Stomach smooth muscle (tissue), 2 donors: Measurements from ENCODE around the gene NDUFAF8.
"Not testable (repeated sequence)": the region's sequence is repeated elsewhere in the genome, so short reads cannot be mapped to it uniquely, and the experiment has no call there.

ENCODE experiments used
- H3K27ac ChIP-seq: one replicate; pipeline ENCODE4 v1.7.0; 2013; ENCODE audit warnings: mild to moderate bottlenecking, low read length, inconsistent platforms
- H3K27me3 ChIP-seq, 2 donors: one replicate each; pipeline ENCODE4 v1.7.0; 2013; ENCODE audit warnings: low read length in 2 of 2; ENCODE audit not compliant: insufficient read depth in 2 of 2, control insufficient read depth in 1 of 2
- H3K36me3 ChIP-seq, 2 donors: one replicate each; pipeline ENCODE4 v1.7.0; 2013; ENCODE audit warnings: low read length in 2 of 2; ENCODE audit not compliant: control insufficient read depth in 2 of 2, insufficient read depth in 2 of 2
- H3K4me1 ChIP-seq: one replicate; pipeline ENCODE4 v1.7.0; 2013; ENCODE audit warnings: low read length; ENCODE audit not compliant: control insufficient read depth, insufficient read depth
- H3K4me3 ChIP-seq, 2 donors: one replicate each; pipeline ENCODE4 v1.7.0; 2013; ENCODE audit warnings: low read length in 2 of 2
- H3K9ac ChIP-seq, 2 donors: one replicate each; pipeline ENCODE4 v1.7.0; 2013; ENCODE audit warnings: low read length in 2 of 2, mild to moderate bottlenecking in 1 of 2
- H3K9me3 ChIP-seq, 2 donors: one replicate each; pipeline ENCODE4 v1.7.0; 2013; ENCODE audit warnings: low read length in 2 of 2; ENCODE audit not compliant: control insufficient read depth in 2 of 2
- donor health status: healthy.
- donor health status: Pancreatic carcinoma.

The NDUFAF8 gene

DNA sequence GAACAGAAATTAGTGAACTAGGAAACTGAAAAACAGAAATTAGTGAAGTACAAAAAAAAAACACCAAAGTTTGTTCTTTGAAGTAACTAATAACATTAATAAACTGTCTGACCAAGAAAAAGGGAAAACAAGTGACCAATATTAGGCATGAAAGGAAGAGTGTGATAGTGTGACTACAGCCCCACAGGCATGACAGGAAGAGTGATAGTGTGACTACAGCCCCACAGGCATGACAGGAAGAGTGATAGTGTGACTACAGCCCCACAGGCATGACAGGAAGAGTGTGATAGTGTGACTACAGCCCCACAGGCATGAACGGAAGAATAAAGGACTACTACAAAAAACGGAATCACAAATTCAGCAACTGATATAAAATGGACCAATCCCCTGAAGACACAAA lies 11.5 kb upstream of the NDUFAF8 start:
- not testable (repeated sequence) for H3K27me3 ChIP-seq, H3K9ac ChIP-seq, H3K4me3 ChIP-seq, H3K4me1 ChIP-seq, H3K9me3 ChIP-seq, H3K27ac ChIP-seq
- peaks cover 4 to 17% of the 10 kb centered on the region in 2 donors for H3K36me3 ChIP-seq

DNA sequence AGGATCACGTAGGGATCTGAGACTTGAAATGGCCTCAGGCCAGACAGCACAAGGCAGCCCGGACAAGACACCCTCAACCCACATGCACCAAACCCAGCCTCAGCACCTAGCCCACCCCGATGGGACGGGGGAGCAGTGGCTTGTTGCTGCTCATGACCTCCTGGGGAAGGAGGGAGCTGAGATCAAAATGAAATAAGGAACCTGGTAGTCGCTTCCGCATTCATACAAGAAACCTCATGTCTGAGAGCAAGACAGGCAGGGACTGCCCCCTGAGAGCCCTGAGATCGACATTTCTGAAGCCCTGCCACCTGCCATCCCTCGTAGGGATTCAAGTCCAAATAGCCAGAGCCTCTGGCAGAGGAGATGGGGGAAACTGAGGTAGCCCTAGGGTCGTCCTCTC lies 10.7 kb upstream of the NDUFAF8 start:
- H3K4me3 ChIP-seq: no peak overlapping the region
- no peaks in the 10 kb centered on the region for H3K9me3 ChIP-seq
- H3K36me3 ChIP-seq: peaks cover 4 to 17% of the 10 kb centered on the region in 2 donors
- peaks cover 4% of the 10 kb centered on the region for H3K4me1 ChIP-seq
- H3K9ac ChIP-seq: no peak overlapping the region
- H3K27ac ChIP-seq: no peak overlapping the region
- no peaks in the 10 kb centered on the region for H3K27me3 ChIP-seq

- peaks cover 4 to 17% of the 10 kb centered on the region in 2 donors for H3K36me3 ChIP-seq
- no peaks in the 10 kb centered on the region for H3K4me1 ChIP-seq
- no peak overlapping the region for H3K9ac ChIP-seq
- no peak overlapping the region for H3K4me3 ChIP-seq
- no peaks in the 10 kb centered on the region for H3K9me3 ChIP-seq
- no peak overlapping the region for H3K27ac ChIP-seq
- no peaks in the 10 kb centered on the region for H3K27me3 ChIP-seq
Measured at GRCh38 chr17:81228834-81229665, 10.1 kb upstream of the NDUFAF8 start.

DNA sequence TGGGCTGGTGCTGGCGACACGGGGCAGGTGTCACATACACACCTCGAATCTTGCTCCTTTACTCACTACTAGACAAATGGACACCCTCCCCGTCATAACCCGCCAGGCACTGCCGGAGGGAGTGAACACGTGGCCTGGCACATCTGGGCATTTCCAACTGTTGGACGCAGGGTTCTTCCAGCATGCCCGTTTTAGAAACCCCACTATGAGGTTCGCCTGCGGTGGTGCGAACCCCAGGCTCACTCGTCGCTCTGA lies 9.5 kb upstream of the NDUFAF8 start:
- no peak overlapping the region for H3K9ac ChIP-seq
- H3K4me3 ChIP-seq: no peak overlapping the region

DNA sequence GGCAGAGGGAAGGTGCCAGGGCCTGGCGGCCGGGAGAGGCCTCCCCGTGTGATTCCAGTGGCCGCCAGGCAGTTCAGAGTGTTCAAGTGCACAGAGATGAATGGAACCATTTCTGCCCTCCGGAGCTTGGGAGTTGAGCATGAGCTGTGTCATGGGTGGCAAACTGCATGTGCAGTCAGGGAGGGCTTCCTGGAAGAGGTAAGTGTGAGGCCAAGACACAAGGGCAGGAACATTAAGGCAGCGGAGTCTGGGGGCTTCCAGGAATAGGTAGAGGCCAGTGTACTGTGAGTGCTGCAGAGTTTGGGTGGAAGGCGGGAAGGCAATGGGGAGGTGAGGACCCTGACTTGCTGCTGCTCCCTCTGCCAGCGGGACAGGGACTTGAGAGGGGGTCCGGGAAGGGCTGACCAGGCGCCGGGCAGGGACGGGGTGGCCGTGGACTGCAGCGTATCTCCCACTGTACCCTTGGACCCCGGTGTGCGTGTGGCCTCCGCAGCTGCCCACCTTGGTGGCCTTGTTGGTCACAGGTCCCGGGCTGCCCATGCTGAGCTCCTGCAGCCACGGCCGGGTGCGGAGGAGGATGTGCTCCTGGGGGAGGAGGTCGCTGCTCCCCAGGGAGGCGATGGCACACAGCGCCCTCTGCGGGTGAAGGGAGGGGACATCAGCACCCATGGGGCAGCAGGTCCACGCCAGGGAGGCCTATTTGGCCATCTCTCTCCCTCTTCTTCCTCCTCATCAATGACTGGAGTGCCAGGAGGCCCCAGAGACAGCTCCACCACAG lies 8.9 kb upstream of the NDUFAF8 start:
- Histone ChIP-seq H3K4me1 (no peaks in the 10 kb centered on the region), H3K27me3 (no peaks in the 10 kb centered on the region), H3K27ac (no peak overlapping the region), H3K9ac (no peak overlapping the region), H3K4me3 (no peak overlapping the region), H3K9me3 (no peaks in the 10 kb centered on the region), H3K36me3 (peaks cover 4 to 17% of the 10 kb centered on the region in 2 donors)

More for the DNA sequence above, 9.5 kb upstream of the NDUFAF8 start:
- no peaks in the 10 kb centered on the region for H3K27me3 ChIP-seq
- H3K4me1 ChIP-seq: no peaks in the 10 kb centered on the region
- no peaks in the 10 kb centered on the region for H3K9me3 ChIP-seq
- H3K27ac ChIP-seq: no peak overlapping the region
- H3K36me3 ChIP-seq: peaks cover 4 to 17% of the 10 kb centered on the region in 2 donors

DNA sequence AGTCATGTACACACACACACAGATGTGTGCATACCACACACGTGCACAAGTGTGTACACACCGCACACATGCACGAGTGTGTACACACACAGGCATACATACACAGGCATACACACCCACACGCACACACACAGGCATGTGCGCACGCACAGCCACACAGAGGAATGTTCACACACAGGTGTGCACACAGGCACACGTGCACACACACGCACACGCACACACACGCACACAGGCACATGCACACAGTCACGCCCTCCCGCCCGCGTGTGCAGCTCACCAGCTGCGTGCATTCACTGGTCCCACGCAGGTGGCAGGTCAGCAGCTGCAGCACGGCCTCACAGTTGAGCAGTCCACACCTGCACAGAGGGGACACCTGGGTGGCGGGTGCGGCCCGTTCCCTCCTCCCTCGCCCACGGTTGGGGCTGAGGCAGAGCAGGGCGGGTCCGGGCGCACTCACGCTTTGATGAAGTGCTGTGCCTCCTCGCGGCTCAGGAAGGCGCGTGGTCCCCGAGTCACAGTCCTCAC lies 7.9 kb upstream of the NDUFAF8 start:
- Histone ChIP-seq H3K27ac (no peak overlapping the region), H3K9ac (no peak overlapping the region), H3K27me3 (no peaks in the 10 kb centered on the region), H3K36me3 (peaks cover 4 to 17% of the 10 kb centered on the region in 2 donors), H3K9me3 (no peaks in the 10 kb centered on the region), H3K4me1 (peaks cover 5% of the 10 kb centered on the region), H3K4me3 (no peak overlapping the region)

DNA sequence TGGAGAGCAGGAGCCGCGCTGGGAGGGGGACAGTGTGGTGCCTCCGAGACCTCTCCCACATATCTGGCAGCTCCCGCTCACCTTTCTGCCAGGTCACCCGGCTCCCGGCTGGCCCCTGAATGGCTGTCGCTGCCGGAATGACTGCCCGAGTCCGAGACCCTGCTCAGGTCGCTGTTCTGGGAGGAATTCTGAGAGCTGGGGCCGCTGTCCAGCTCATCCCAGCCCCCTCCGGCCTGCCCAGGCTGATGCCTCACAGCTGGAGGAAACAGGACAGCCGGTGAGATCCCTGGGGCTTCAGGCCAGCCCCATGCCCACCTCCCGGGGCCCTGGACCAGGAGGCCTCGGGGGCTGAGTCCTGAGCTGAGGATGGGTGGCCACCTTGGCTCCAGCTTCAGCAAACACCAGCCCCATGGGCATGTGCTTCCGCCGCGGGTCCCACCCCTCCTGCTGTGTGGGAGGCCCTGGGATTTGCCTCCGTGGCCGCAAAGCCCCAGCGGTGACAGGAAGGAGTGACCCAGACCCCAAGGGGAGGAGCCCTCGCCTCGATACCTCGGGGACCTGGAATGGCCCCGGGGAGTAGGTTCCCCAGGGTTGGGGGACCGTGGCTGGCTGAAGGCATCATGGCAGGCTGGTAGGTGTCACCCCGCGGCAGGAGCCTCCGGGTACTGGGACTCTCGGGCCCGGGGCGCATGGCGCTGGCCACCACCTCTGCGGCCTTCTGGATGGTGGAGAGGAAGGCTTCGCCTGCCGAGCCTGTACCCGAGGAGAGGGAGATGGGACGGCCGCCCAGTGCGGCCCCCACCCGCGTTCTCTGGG lies 7.1 kb upstream of the NDUFAF8 start:
- peaks cover 10% of the 10 kb centered on the region for H3K4me1 ChIP-seq
- H3K27ac ChIP-seq: no peak overlapping the region
- H3K36me3 ChIP-seq: peaks cover 4 to 17% of the 10 kb centered on the region in 2 donors
- H3K27me3 ChIP-seq: no peaks in the 10 kb centered on the region
- no peaks in the 10 kb centered on the region for H3K9me3 ChIP-seq
- H3K9ac ChIP-seq: no peak overlapping the region
- H3K4me3 ChIP-seq: no peak overlapping the region

DNA sequence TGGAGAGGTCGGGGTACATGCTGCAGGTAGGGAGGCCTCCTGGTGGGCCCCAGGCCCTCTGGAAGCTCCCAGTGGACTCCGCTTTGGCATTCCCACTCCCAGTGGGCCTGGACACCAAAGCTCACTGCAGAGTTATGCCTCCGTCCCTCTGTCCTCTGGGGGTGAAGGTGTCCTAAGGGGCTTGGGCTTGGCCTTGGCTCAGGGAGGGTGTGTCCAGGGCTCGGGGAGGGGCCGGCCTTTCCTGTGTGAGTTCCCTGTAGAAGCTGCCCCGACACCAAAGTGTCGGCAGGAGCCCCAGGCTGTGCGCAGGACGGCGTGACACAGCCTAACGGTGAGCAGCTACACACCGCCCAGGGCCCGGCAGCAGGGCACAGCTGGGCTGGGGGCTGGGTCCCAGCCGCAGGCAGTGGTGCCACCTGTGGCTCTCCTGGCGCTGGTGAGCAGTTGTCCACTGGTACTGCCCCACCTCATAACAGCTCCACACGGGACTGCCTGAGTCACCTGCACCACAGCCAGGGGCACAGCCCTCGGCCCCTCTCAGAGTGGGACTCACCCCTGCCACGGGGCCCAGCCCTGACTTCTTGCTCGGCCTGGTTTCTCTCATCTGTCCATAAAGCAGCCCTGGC lies 6.4 kb upstream of the NDUFAF8 start:
- H3K4me3 ChIP-seq: no peak overlapping the region
- H3K36me3 ChIP-seq: peaks cover 4 to 17% of the 10 kb centered on the region in 2 donors
- no peak overlapping the region for H3K27ac ChIP-seq
- H3K4me1 ChIP-seq: peaks cover 18% of the 10 kb centered on the region
- H3K27me3 ChIP-seq: no peaks in the 10 kb centered on the region
- no peak overlapping the region for H3K9ac ChIP-seq
- no peaks in the 10 kb centered on the region for H3K9me3 ChIP-seq

GRCh38 chr17:81233316-81233715 lies 5.8 kb upstream of the NDUFAF8 start:
- H3K27ac ChIP-seq: no peak overlapping the region
- H3K36me3 ChIP-seq: peaks cover 4 to 15% of the 10 kb centered on the region in 2 donors

DNA sequence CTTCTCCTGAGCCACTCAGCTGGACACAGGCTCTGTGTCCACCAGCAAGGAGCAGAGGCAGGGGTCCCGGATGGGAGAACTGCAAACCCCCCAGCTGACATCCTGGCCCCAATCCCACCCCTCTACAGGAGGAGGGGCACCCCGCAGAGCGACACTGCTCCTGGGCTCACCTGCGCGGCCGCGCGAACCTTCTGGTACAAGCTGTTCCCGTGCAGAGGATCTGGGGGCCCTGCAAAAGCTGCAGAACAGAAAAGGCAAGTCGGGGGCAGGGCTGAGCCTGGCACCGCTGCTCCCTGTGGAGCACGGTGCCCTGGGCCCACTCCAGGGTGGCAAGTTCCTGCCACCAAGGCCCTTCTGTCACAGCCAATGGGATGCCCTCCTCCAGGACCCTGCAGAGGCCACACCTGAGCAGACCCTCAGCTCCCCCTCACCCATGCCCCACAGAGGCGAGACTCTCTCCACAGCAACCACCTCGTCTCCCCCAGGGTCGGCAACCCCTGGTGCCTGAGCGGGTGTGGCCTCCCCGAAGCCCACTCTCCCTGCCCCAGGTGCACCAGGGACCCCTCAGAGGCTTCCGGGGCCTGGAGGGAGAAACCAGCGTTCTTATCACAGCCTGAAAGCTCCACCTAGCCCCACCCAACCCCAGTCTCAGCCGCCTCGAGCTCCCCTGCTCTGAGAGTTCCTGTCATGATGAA lies 5.2 kb upstream of the NDUFAF8 start:
- Histone ChIP-seq H3K4me3 (no peak overlapping the region), H3K36me3 (peaks cover 4 to 13% of the 10 kb centered on the region in 2 donors), H3K27ac (no peak overlapping the region), H3K9ac (no peak overlapping the region), H3K27me3 (no peaks in the 10 kb centered on the region), H3K9me3 (no peaks in the 10 kb centered on the region), H3K4me1 (peaks cover 26% of the 10 kb centered on the region)

More at GRCh38 chr17:81233316-81233715, 5.8 kb upstream of the NDUFAF8 start:
- Histone ChIP-seq H3K4me3 (no peak overlapping the region), H3K27me3 (no peaks in the 10 kb centered on the region), H3K4me1 (peaks cover 24% of the 10 kb centered on the region), H3K9ac (no peak overlapping the region), H3K9me3 (no peaks in the 10 kb centered on the region)
